HCT116 (cell line): ENCODE results near the gene KLHL20.

Source experiments
- EZH2 ChIP-seq: fragments of 200-600 bp; sonication (generic); IDR thresholded peaks from 2 replicates; pipeline ENCODE4 v1.6.1; 2017; ENCODE audit warnings: antibody characterized with exemption, mixed run types
- EZH2phosphoT487 ChIP-seq: fragments of 200-600 bp; IDR thresholded peaks from 2 replicates; pipeline ENCODE4 v1.6.1; 2018; ENCODE audit warnings: antibody characterized with exemption, borderline replicate concordance
- JUND ChIP-seq: IDR thresholded peaks from 2 replicates; pipeline ENCODE4 v1.6.1; 2012
- POLR2A ChIP-seq: IDR thresholded peaks from 2 replicates; pipeline ENCODE4 v1.7.0; 2011; ENCODE audit warnings: borderline replicate concordance; ENCODE audit not compliant: insufficient read depth, insufficient read length; ENCODE audit errors: extremely low read depth
- POLR2AphosphoS5 ChIP-seq: IDR thresholded peaks from 2 replicates; pipeline ENCODE4 v1.6.1; 2011; ENCODE audit warnings: mild to moderate bottlenecking, low read depth, low read length, moderate library complexity
- SIN3A ChIP-seq: IDR thresholded peaks from 2 replicates; pipeline ENCODE4 v1.6.1; 2012; ENCODE audit warnings: low read depth
- ZNF274 ChIP-seq: fragments of 200-500 bp; sonication (Bioruptor generic); IDR thresholded peaks from 2 replicates; pipeline ENCODE4 v1.6.1; 2014; ENCODE audit warnings: mild to moderate bottlenecking, low read depth, low read length, inconsistent platforms
- TF ChIP-seq, protein P1 (sequence below), 3 experiments: fragments of 200-600 bp in 1 of 3; sonication (generic) in 1 of 3; IDR thresholded peaks in 2 of 3; conservative IDR thresholded peaks in 1 of 3; 2 replicates each; pipeline ENCODE4 v1.5.1; 2012 to 2017; ENCODE audit warnings: low read depth in 2 of 3, low read length in 2 of 3, antibody characterized with exemption in 1 of 3, borderline replicate concordance in 1 of 3, control low read depth in 1 of 3, mild to moderate bottlenecking in 1 of 3, mixed read lengths in 1 of 3, mixed run types in 1 of 3, moderate library complexity in 1 of 3; ENCODE audit not compliant: insufficient read depth in 1 of 3

GRCh38 chr1:173823781-173824314, 109.1 kb downstream of the KLHL20 start:
- TF ChIP-seq, protein P1, sequence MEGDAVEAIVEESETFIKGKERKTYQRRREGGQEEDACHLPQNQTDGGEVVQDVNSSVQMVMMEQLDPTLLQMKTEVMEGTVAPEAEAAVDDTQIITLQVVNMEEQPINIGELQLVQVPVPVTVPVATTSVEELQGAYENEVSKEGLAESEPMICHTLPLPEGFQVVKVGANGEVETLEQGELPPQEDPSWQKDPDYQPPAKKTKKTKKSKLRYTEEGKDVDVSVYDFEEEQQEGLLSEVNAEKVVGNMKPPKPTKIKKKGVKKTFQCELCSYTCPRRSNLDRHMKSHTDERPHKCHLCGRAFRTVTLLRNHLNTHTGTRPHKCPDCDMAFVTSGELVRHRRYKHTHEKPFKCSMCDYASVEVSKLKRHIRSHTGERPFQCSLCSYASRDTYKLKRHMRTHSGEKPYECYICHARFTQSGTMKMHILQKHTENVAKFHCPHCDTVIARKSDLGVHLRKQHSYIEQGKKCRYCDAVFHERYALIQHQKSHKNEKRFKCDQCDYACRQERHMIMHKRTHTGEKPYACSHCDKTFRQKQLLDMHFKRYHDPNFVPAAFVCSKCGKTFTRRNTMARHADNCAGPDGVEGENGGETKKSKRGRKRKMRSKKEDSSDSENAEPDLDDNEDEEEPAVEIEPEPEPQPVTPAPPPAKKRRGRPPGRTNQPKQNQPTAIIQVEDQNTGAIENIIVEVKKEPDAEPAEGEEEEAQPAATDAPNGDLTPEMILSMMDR (IDR thresholded peaks at IDR 0.05 in 2 of 3, conservative IDR thresholded peaks at IDR 0.05 in 1 of 3; ENCODE audit: borderline replicate concordance in 1 of 3, insufficient read depth in 1 of 3, low read depth in 2 of 3, low read length in 2 of 3): no peak
- no peak for TF ChIP-seq ZNF274
- no peak for TF ChIP-seq POLR2AphosphoS5
- no peak for TF ChIP-seq SIN3A
- no peak for TF ChIP-seq EZH2phosphoT487
- no peak for TF ChIP-seq JUND
- no peak for TF ChIP-seq POLR2A
- no peak for TF ChIP-seq EZH2
